22Rv1 (cell line): ENCODE data around the gene TNFAIP8L2.

Source experiments
- H3K27ac ChIP-seq: fragments of 450-650 bp; 2 replicates; pipeline ENCODE4 v1.5.1; 2017
- CTCF ChIP-seq: fragments of 450-650 bp; IDR thresholded peaks from 2 replicates; pipeline ENCODE4 v1.5.1; 2017; ENCODE audit warnings: mild to moderate bottlenecking
- ZFX ChIP-seq: fragments of 450-650 bp; IDR thresholded peaks from 2 replicates; pipeline ENCODE4 v1.6.1; 2017; ENCODE audit warnings: antibody characterized with exemption, borderline replicate concordance

Gene TNFAIP8L2

GRCh38 chr1:151142411-151143056 is 13.9 kb upstream of the TNFAIP8L2 start:
- H3K27ac ChIP-seq: no peak overlapping the region
- TF ChIP-seq ZFX (no peak), CTCF (no peak)

GRCh38 chr1:151143057-151143435 is 13.4 kb upstream of the TNFAIP8L2 start:
- TF ChIP-seq ZFX: no peak
- TF ChIP-seq CTCF: no peak
- no peak overlapping the region for H3K27ac ChIP-seq

GRCh38 chr1:151143986-151144385 is 12.5 kb upstream of the TNFAIP8L2 start:
- H3K27ac ChIP-seq: no peak overlapping the region
- TF ChIP-seq ZFX (no peak), CTCF (no peak)

GRCh38 chr1:151144474-151145303 is 11.8 kb upstream of the TNFAIP8L2 start:
- TF ChIP-seq CTCF (no peak), ZFX (no peak)

GRCh38 chr1:151145304-151146071 is 11.0 kb upstream of the TNFAIP8L2 start:
- no peak overlapping the region for H3K27ac ChIP-seq
- TF ChIP-seq ZFX (no peak), CTCF (no peak)

More at GRCh38 chr1:151144474-151145303, 11.8 kb upstream of the TNFAIP8L2 start:
- no peak overlapping the region for H3K27ac ChIP-seq

- H3K27ac ChIP-seq: no peak overlapping the region
- TF ChIP-seq ZFX (no peak), CTCF (no peak)
These were observed 10.4 kb upstream of the TNFAIP8L2 start for GRCh38 chr1:151146072-151146411.
